HG02970 (cell line): Measurements from ENCODE around the gene ADPRS.

Source experiments
- ATAC-seq: cut with Tn5 transposase; IDR thresholded peaks from one replicate; pipeline ENCODE4 v1.9.1; 2021; ENCODE audit warnings: mild to moderate bottlenecking, moderate library complexity, moderate number of reproducible peaks; ENCODE audit not compliant: unreplicated experiment, low FRiP score

Gene ADPRS

DNA sequence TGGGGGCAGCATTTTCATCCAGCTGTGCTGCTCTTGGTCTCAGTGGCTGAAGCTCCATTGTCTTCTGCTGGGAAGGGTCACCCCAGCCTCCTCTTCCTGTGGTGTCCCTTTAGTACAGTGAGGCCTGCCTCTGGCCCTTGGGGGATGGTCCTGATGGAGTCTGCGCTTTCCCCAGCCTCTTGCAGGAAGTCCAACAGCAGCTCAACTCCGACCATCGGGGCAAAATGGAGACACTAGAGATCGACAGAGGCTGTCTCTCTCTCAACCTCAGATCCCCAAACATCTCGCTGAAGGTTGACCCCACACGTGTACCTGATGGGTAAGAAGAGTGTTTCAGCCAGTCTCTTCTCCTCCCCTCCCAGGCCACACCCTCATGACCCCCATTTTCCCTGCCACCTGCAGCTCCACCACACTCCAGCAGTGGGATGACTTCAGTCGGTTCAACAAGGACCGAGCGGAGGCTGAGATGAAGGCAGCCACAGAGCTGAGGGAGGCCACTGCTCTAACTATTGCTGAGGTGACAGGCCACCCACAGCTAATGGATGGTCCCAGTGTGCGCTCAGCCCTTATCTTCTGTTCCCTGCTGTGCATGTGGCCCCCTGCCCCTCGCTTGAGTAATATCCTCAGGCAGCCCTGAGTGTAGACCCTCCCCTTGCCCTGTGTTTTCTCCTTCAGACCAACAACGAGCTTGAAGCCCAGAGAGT is 2.0 kb upstream of the ADPRS start:
- no peak for ATAC-seq

DNA sequence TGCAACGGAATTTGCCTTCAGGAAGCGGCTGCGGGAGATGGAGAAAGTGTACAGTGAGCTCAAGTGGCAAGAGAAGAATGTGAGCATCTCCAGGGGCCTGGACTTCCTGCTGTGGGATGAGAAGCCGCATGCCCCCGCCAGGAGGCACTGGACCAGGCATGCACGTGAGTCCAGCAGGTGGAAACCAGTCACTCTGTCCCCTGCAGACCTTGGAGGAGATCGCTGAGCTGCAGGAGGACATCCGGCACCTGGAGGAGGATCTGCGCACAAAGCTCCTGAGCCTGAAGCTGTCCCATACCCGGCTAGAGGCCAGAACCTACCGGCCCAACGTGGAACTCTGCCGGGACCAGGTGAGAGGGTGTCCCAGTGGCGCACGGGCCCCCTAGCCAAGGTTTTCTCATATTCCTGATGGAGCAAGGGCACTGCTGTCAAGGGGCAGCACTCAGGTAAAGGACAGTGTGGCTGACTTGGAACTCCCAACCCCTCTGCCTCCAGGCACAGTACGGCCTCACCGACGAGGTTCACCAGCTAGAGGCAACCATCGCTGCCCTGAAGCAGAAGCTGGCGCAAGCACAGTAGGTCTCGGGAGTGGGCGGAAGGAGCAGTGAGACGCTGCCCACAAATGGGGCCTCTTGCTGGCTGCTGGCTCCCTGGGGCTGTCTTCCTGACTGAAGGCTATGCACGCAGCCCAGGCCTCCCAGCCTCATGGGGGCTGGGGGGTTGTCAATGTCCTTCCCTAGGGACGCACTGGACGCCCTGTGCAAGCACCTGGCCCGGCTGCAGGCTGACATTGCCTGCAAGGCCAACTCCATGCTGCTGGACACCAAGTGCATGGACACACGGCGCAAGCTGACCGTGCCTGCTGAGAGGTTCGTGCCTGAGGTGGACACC is 1.2 kb upstream of the ADPRS start:
- ATAC-seq: no peak

DNA sequence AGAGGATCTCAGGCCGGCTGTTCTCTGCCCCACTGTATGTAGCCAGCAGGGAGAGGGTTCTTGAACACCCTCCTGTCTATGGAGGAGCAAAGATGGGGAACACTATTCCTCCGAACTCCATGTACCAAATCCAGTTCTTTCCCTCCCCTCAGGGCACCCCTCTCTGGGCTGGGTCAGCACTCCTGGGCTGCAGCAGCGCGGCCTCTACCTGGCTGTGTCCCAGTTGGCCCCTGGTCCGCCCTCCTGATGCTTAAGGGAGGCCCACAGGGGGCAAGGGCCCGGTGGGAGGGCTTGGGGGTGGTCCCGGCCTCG is 471 bp upstream of the ADPRS start:
- ATAC-seq: no peak

DNA sequence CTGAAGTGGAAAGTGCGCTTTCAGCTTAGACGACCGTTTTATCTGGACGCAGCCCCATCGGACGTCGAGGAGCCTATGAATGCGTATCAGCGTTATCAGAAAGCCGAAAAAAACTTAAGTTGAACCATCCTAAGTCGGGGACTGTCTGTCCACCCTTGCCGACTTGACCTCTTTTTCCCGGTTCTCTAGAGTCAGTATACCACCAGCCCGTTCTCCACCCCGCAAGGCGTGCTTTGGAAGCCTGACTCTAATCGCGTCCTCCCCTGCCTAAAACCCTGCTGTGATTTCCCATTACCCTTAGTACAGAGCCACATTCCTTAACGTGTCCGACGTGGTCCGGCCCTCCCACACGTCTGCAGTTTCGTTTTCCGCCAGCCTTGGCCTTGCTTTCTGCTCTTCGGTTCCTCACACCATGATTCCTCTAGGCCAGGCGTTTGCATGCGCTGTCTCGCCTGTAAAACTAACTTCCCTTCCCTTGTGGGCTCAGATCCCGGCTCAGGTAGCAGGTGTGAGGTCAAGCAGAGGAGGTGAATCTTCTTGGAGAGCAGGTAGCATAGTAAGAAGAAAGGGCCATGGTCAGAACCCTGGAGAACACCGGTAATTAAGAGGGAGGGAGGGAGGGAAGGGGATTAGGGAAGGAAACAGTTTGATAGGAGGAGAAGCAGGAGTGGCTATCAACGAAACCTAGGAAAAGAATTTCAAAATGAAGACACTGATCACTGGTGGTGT is 865 bp downstream of the ADPRS start:
- no peak for ATAC-seq

DNA sequence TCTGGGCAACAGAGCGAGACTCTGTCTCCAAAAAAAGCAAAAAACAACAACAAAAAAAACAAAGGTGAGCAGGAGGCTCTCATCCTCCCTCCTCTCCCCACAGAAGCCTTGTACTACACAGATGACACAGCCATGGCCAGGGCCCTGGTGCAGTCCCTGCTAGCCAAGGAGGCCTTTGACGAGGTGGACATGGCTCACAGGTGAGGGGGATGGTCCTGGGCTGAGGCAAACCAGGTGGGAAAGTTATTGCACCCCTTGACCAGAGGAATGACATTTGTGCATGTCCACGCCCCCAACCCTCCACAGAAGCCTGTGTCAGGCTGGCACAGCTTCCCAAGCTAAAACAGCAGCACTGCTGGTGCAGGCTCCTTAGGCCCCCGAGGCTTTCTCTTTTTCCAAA is 2.4 kb downstream of the ADPRS start:
- ATAC-seq: no peak

DNA sequence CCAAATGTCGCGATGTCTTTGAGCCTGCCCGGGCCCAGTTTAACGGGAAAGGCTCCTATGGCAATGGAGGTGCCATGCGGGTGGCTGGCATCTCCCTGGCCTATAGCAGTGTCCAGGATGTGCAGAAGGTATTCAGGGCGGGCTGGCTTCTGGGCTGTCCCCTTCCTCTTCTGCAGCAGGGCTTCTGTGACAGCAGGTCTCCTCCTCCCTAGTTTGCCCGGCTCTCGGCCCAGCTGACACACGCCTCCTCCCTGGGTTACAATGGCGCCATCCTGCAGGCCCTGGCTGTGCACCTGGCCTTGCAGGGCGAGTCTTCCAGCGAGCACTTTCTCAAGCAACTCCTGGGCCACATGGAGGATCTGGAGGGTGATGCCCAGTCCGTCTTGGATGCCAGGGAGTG is 3.0 kb downstream of the ADPRS start:
- no peak for ATAC-seq

DNA sequence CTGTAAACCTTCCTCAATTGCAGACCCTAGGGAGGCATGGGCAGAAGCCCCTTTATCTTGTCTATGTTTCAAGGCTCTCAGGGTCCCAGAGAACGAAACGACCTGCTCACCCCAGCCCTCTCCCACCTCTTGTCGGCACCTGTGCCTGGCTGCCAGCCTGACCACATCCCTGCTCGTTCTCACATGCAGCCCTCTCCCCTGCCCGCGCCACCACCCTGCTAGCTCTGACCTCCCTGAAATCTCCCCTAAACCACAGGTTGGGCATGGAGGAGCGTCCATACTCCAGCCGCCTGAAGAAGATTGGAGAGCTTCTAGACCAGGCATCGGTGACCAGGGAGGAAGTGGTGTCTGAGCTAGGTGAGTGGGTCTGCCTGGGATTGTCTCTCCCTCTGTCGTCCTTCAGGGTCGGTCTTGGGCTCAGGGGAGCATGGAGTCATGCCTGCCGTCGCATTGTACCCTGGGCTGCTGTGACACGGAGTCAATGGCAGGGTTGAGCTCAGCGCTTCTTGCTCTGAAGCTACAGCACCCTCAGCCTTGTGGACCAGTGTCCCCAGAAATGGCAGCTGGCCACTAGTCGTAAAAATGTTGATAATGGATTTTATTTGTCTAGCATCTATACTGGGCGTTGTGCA is 3.6 kb downstream of the ADPRS start:
- ATAC-seq: no peak

DNA sequence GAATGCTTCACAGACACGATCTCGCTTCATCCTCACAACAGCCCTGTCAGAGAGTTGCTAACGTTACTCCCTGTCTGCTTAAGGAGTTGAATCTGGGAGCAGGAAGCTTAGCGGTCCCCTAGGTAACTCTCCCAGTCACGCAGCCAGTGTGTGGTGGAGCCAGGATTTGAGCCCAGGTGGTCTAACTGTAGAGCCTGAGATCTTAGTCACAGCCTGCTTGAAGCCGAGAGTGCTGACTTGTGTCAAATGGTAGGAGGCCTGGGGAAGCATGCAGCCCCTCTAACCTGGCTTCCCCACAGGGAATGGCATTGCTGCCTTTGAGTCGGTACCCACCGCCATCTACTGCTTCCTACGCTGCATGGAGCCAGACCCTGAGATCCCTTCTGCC is 4.1 kb downstream of the ADPRS start:
- ATAC-seq: no peak

DNA sequence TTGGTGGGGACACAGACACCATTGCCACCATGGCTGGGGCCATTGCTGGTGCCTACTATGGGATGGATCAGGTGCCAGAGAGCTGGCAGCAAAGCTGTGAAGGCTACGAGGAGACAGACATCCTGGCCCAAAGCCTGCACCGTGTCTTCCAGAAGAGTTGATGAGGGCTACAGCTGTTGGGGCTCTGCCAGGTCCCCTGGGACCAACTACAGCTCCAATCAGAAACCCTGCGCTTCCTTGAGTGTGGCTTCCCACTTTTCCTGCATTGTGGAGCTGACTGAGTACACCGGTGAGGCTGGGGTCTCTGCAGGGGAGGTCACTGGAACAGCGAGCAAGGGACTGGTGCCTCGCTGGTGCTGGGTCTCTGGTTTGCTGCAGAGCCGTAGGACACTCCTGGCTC is 4.5 kb downstream of the ADPRS start:
- ATAC-seq: no peak

DNA sequence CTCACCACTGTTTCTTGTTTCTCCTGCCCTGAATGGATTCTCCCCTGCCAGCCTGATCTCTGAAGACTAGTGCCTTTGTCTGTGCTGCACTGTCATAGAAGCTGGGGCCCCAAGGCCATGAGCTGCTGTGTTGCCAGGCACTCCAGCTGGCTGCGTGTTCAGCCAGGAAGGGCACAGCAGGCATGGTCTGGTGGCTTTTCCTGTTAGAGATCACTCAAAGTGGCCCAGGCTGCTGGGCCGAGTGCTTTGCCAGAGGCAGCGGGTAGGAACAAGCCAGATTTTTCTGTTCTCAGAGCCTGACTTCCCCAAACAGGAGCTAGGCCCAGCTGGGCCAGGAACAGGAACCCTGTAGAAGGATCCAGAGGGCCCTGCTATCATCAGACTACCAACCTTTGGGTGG is 5.2 kb downstream of the ADPRS start:
- no peak for ATAC-seq

DNA sequence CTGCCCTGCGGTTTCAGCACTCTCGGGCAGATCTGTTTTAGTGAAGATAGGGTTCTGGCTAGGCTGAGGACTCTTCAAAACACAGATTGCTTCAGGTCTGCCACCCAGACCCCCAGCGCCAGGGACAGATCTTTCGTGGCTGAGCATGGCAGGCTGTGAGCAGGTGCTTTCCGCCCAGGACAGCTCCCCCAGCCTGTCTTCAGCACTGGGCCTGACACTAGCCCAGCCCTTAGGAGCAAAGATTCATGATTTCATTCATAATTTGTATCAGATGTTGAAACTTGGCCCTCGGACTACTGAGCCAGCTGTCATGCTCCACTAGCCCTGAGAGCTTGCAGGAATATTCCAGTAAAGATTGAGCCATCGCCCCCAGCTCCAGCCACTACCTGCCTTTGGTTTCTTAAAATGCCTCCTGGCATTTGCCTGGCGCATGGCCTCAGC is 5.9 kb downstream of the ADPRS start:
- ATAC-seq: no peak

DNA sequence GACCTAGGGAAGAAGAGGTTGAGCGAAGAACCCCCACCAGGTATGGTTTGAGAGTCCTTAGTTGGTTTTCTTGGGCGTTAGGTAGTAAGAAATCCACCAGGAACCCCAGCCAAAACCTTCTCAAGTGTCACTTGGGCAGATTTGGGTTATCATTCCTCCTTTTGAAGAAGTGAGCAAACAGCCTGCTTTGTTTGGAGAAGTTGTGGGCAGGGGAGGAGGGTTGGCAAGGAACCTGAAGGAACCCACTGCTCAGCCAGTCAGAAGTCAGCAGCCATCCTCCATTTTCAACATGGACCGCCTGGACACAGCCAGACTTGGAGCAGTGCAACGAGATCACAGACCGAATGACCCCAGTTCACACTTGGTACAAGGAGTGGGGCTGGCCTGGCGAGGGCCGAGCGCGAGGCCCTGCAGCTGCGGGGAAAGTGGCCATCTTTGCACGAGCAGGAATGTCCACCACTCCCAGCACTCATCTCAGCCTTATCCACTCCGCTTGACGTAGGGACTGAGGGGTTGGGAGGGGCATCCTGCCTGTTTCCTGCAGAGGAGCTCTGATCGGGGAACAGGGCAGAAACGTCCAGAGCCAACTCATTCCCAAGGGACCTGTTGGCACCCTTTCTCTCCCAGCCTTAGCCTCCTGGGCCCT is 7.2 kb downstream of the ADPRS start:
- no peak for ATAC-seq

DNA sequence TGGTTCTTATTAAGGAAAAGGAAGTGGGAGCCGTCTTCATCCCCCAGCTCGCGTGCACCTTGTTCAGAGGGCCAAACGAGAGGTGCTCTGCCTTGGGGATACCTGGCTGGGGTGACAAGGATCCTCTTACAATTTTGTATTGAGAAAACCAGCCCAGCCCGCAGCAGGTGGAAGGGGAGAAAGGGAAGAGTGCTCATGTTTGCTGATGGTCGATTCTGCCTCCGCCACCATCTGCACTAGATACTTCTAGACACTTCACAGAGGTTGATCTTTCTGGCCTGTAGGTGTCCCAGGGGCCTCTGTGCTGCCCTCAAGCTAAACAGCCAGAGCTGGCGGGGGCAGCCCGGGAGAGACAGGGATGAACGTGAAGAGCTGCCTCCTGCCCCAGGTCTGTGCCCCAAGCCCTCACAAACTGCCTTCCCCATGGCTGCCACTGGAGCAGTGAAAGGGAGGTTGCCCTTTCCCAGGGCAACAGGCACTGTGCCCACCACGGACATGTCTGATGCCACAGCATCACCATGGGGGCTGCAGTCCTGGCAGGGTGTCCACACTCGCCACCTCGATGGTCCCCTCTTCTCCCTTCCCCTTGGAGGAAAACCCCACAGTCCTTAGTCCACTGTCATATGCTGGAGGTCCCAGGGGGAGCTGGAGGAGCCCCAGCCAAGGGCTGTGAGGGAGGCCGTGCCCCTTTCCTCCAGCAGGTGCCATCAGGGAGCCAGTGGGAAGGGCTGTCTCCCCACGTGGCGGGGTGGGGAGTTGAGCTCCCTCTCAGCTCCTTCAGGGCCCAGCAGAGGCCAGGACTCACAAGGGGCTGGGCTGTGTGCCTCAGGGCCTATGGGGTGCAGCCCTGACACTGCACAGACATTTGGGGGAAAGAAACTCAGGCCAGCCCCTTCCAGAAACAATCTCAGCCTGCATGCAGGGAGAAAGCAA is 8.1 kb downstream of the ADPRS start:
- ATAC-seq: no peak

DNA sequence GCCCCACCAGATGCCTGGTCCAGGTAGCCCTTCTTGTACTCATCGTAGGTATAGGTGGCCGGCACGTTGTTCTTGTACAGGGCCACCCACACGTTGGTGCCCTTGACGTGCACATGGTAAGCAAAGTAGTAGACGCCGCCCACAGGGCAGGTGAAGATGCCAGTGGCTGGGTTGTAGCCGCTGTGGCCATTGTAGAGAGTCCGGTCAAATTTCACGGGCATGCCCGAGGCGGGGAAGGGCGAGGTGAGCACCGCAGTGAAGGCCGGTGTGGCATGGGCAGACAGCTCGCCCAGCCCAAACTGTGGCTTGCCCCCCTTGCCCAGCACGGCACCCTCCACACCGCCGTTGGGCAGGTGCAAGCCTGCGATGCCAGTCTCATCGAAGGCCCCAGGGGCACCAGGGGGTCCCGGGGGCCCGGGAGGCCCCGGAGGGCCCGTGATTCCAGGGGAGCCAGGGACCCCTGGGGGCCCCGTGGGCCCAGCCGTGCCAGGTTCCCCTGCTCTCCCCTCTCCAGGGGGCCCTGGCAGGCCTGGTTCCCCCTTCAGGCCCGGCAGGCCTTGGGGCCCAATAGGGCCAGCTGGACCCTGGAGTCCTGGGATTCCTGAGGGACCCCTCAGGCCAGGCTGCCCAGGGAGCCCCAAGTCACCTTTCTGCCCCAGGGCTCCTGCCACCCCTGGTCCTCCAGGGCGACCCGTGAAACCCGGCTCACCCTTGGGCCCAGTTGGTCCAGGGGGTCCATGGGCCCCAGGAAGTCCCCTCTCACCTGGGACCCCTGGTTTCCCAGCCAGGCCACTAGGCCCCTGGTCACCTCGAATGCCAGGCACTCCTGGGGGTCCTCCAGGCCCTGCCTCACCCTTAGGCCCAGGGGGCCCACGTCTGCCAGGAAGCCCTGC is 9.2 kb downstream of the ADPRS start:
- ATAC-seq: no peak

DNA sequence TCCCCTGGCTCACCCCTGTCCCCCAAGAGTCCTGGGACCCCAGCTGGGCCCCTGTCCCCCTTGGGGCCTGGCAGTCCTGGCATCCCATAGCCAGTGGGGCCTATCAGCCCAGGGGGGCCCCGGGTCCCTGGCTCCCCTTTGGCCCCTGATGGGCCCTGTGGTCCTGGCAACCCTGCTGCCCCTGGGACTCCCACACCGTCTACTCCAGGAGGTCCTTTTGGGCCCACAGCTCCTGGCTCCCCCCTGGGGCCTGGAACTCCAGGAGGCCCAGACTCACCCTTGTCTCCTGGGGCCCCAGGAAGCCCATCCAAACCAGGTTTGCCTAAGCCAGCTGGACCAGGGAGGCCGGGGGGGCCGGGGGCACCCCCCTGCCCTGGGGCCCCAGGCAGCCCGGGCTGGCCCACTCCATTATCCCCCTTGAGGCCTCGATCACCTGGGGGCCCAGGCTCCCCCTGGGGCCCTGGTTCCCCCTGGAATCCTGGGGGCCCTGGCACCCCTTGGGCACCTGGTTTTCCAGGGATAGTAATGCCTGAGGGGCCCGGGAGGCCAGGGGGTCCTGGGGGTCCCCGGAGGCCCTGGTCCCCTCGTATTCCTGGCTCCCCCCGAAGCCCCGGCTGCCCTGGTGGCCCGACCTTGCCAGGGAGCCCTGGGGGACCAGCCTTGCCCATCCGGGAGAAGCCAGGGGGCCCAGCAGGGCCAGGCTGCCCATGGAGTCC is 10.1 kb downstream of the ADPRS start:
- no peak for ATAC-seq

DNA sequence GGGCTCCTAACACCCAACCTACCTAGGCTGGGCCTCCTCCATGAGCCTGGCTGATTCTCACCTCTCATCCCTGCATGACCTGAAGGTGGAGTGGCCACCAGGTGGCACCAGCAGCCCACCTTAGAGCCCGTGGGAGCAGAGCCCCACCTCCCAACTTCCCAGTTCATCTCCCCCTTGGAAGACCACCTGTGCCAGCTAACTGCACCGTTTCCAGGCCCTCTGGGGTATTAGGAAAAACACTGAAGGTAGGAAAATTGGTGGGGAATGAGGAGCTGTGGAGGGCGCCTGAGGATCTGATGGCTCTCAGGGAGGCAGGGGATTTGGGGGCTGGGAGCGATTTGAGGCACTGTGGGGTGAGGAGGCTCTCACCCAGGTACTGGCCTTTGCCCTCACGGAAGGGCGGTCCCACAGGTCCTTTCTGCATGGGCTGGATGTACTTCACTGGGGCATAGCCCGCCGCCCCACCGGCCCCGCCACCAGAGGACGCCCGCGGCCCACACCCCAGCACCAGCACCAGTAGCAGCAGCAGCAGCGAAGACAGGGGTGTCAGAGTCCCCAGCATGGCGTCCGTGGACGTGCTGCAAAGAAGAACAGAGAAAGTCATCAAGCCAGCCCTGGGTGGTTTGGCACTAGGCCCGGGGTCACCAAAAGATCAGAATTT is 11.1 kb downstream of the ADPRS start:
- ATAC-seq: no peak

DNA sequence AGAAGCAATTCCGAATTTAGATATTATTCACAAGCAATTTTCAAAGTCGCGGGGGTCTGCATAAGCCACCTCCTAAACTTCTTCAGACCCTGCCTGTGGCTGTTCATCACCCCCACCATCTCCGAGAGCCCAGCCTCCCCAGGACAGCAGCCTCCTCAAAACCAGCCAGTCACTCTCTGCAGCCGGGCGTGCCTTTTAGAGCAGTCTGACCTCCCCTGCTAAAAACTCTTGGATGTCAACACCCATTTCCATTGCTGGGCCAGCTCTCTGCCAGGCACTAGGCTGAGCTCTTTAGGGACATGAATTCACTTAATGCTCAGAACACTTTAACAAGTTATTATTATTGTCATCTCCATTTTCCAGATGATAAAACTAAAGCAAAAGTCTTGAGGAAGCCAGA is 11.7 kb downstream of the ADPRS start:
- ATAC-seq: no peak
